Chondrocyte (in vitro differentiated cells): ENCODE measurements around the gene EPB41L3. TPM values are rescaled to one million over a fixed set of nuclear protein-coding genes. Genes with fewer than 3 reads are reported as not detected.

Experiments
- DNase-seq: peaks from one replicate; pipeline ENCODE4 v3.0.0; 2021; ENCODE audit warnings: mixed read lengths, low spot score
- H3K27ac Mint-ChIP-seq: one replicate; pipeline ENCODE4 v1.8.0; 2021; ENCODE audit warnings: mild to moderate bottlenecking, moderate library complexity, mixed read lengths; ENCODE audit not compliant: unreplicated experiment
- H3K27me3 Mint-ChIP-seq: 2 replicates; pipeline ENCODE4 v1.8.0; 2021; ENCODE audit warnings: low read depth, mixed read lengths
- H3K36me3 Mint-ChIP-seq: 2 replicates; pipeline ENCODE4 v1.8.0; 2021; ENCODE audit warnings: low read depth, mixed read lengths
- H3K4me1 Mint-ChIP-seq: 2 replicates; pipeline ENCODE4 v1.8.0; 2021; ENCODE audit warnings: low read depth, mild to moderate bottlenecking, mixed read lengths
- H3K4me3 Mint-ChIP-seq: one replicate; pipeline ENCODE4 v1.8.0; 2021; ENCODE audit warnings: mild to moderate bottlenecking, moderate library complexity, mixed read lengths; ENCODE audit not compliant: unreplicated experiment
- H3K9me3 Mint-ChIP-seq: 2 replicates; pipeline ENCODE4 v1.8.0; 2021; ENCODE audit warnings: low read depth, mixed read lengths
- CTCF ChIP-seq: fragments of 200-600 bp; sonication (generic); IDR thresholded peaks from 2 replicates; pipeline ENCODE4 v1.5.0; 2021; ENCODE audit warnings: antibody characterized with exemption, mild to moderate bottlenecking, moderate library complexity
- total RNA-seq: library from RNA; stranded (reverse); gene quantifications from 3 replicates; pipeline ENCODE4 v1.2.1, GENCODE V29; 2021

Gene EPB41L3
- total RNA-seq, 1 donor from 2014 or later = 61.1 TPM

GRCh38 chr18:5469340-5469739, 74.5 kb downstream of the EPB41L3 start:
- TF ChIP-seq CTCF = no peak
- Mint-ChIP-seq H3K27me3 (no peaks in the 10 kb centered on the region), H3K4me3 (no peak overlapping the region), H3K9me3 (no peaks in the 10 kb centered on the region), H3K4me1 (peaks cover 5% of the 10 kb centered on the region), H3K36me3 (peaks cover 2% of the 10 kb centered on the region), H3K27ac (no peak overlapping the region)
- peak; percentile 49 for DNase-seq

- no peak for TF ChIP-seq CTCF
- Mint-ChIP-seq H3K27me3 (no peaks in the 10 kb centered on the region), H3K4me1 (peaks cover 15% of the 10 kb centered on the region), H3K36me3 (peaks cover 2% of the 10 kb centered on the region), H3K9me3 (no peaks in the 10 kb centered on the region), H3K4me3 (no peak overlapping the region), H3K27ac (no peak overlapping the region)
- peak; percentile 65 for DNase-seq
Observed at GRCh38 chr18:5468394-5468793, 75.4 kb downstream of the EPB41L3 start.

GRCh38 chr18:5467671-5468070, 76.1 kb downstream of the EPB41L3 start:
- H3K4me3 Mint-ChIP-seq = no peak overlapping the region
- peak; percentile 49 for DNase-seq
- H3K27me3 Mint-ChIP-seq = no peaks in the 10 kb centered on the region
- peaks cover 2% of the 10 kb centered on the region for H3K36me3 Mint-ChIP-seq
- no peak overlapping the region for H3K27ac Mint-ChIP-seq
- peaks cover 19% of the 10 kb centered on the region for H3K4me1 Mint-ChIP-seq
- H3K9me3 Mint-ChIP-seq = no peaks in the 10 kb centered on the region
- no peak for TF ChIP-seq CTCF

GRCh38 chr18:5466256-5466655, 77.5 kb downstream of the EPB41L3 start:
- H3K4me1 Mint-ChIP-seq = peaks cover 25% of the 10 kb centered on the region

GRCh38 chr18:5464251-5464650, 79.5 kb downstream of the EPB41L3 start:
- Mint-ChIP-seq H3K27ac (no peak overlapping the region), H3K4me3 (no peak overlapping the region), H3K36me3 (no peaks in the 10 kb centered on the region), H3K9me3 (no peaks in the 10 kb centered on the region), H3K4me1 (peaks cover 32% of the 10 kb centered on the region), H3K27me3 (no peaks in the 10 kb centered on the region)
- no peak for DNase-seq
- TF ChIP-seq CTCF = no peak

More at GRCh38 chr18:5466256-5466655, 77.5 kb downstream of the EPB41L3 start:
- Mint-ChIP-seq H3K4me3 (no peak overlapping the region), H3K36me3 (peaks cover 2% of the 10 kb centered on the region), H3K27ac (no peak overlapping the region), H3K27me3 (no peaks in the 10 kb centered on the region), H3K9me3 (no peaks in the 10 kb centered on the region)
- no peak for TF ChIP-seq CTCF
- no peak for DNase-seq
